SW480 (cell line): ENCODE data around the gene LAMP2.
A peak's percentile ranks its signal among the peaks of the same experiment; 100 is the strongest.
"Not testable (repeated sequence)": the region's sequence is repeated elsewhere in the genome, so short reads cannot be mapped to it uniquely, and the experiment has no call there.

Source experiments
- DNase-seq: peaks from one replicate; pipeline ENCODE4 v3.0.0-alpha.2; 2016; ENCODE audit warnings: low spot score

LAMP2 gene

GRCh38 chrX:120468825-120469525, at the start of gene LAMP2:
LAMP2 (minus strand) TSS chrX:120469296; CDS start chrX:120469169, 127 bp downstream.
- DNase-seq = peak; percentile 88

- no peak for DNase-seq
Observed at GRCh38 chrX:120517936-120518335, 48.8 kb upstream of the LAMP2 start.

- peak; percentile 21 for DNase-seq
Observed at GRCh38 chrX:120514236-120514635, 45.1 kb upstream of the LAMP2 start.

GRCh38 chrX:120512627-120513026, 43.5 kb upstream of the LAMP2 start:
- DNase-seq = peak; percentile 8

- no peak for DNase-seq
Observed at GRCh38 chrX:120512222-120512621, 43.1 kb upstream of the LAMP2 start.

- no peak for DNase-seq
Observed at GRCh38 chrX:120504569-120504968, 35.5 kb upstream of the LAMP2 start.

GRCh38 chrX:120499301-120500072, 30.4 kb upstream of the LAMP2 start:
- no peak for DNase-seq

- DNase-seq = not testable (repeated sequence)
Observed at GRCh38 chrX:120490119-120490518, 21.0 kb upstream of the LAMP2 start.

GRCh38 chrX:120486786-120487185, 17.7 kb upstream of the LAMP2 start:
- no peak for DNase-seq

GRCh38 chrX:120485638-120486520, 16.8 kb upstream of the LAMP2 start:
- peak; percentile 93 for DNase-seq

GRCh38 chrX:120485315-120485637, 16.2 kb upstream of the LAMP2 start:
- no peak for DNase-seq

- DNase-seq = no peak
Observed at GRCh38 chrX:120477453-120477852, 8.4 kb upstream of the LAMP2 start.

GRCh38 chrX:120476714-120477113, 7.6 kb upstream of the LAMP2 start:
- DNase-seq = no peak

GRCh38 chrX:120475447-120475846, 6.4 kb upstream of the LAMP2 start:
- DNase-seq = peak; percentile 11

- DNase-seq = no peak
Observed at GRCh38 chrX:120474085-120474484, 5.0 kb upstream of the LAMP2 start.

GRCh38 chrX:120469657-120470056, 561 bp upstream of the LAMP2 start:
- not testable (repeated sequence) for DNase-seq

- DNase-seq = no peak
Observed at GRCh38 chrX:120468479-120468824, 644 bp downstream of the LAMP2 start.

GRCh38 chrX:120468071-120468470, 1.0 kb downstream of the LAMP2 start:
- no peak for DNase-seq

GRCh38 chrX:120464411-120464810, 4.7 kb downstream of the LAMP2 start:
- DNase-seq = no peak

GRCh38 chrX:120463241-120463640, 5.9 kb downstream of the LAMP2 start:
- DNase-seq = no peak

- DNase-seq = no peak
Observed at GRCh38 chrX:120462370-120462769, 6.7 kb downstream of the LAMP2 start.

GRCh38 chrX:120459309-120459708, 9.8 kb downstream of the LAMP2 start:
- no peak for DNase-seq

- peak; percentile 16 for DNase-seq
Observed at GRCh38 chrX:120457766-120458180, 11.3 kb downstream of the LAMP2 start.
